GM12892 (cell line): ENCODE results near the gene GOLGA6B.
"Not testable (repeated sequence)": the region's sequence is repeated elsewhere in the genome, so short reads cannot be mapped to it uniquely, and the experiment has no call there.

Experiments
- POLR2A ChIP-seq: IDR thresholded peaks from 2 replicates; pipeline ENCODE4 v1.6.1; 2011; ENCODE audit warnings: low read depth, low read length, control low read depth
- POLR2AphosphoS5 ChIP-seq: IDR thresholded peaks from 2 replicates; pipeline ENCODE4 v1.6.1; 2011; ENCODE audit warnings: low read depth, low read length, control low read depth

GRCh38 chr15:72654397-72654796, at the start of gene GOLGA6B:
- TF ChIP-seq POLR2A, POLR2AphosphoS5: not testable (repeated sequence)
